Pons (tissue), 1 donor: Measurements from ENCODE around the gene EDDM3A.

ENCODE experiments used
- DNase-seq: peaks from one replicate; pipeline ENCODE4 v3.0.0-alpha.2; 2016; ENCODE audit warnings: low spot score

Gene EDDM3A

GRCh38 chr14:20789230-20789813 is 43.6 kb downstream of the EDDM3A start:
- DNase-seq = no peak

- no peak for DNase-seq
Measured at GRCh38 chr14:20790464-20791116, 44.9 kb downstream of the EDDM3A start.

GRCh38 chr14:20791187-20791586 is 45.5 kb downstream of the EDDM3A start:
- DNase-seq = no peak

GRCh38 chr14:20791597-20791996 is 45.9 kb downstream of the EDDM3A start:
- no peak for DNase-seq

GRCh38 chr14:20792556-20792955 is 46.9 kb downstream of the EDDM3A start:
- DNase-seq = no peak

GRCh38 chr14:20794644-20795369 is 49.1 kb downstream of the EDDM3A start:
- no peak for DNase-seq

GRCh38 chr14:20797164-20797563 is 51.5 kb downstream of the EDDM3A start:
- DNase-seq = no peak
